ENCODE results near the gene PAX6. TPM values are rescaled to one million over a fixed set of nuclear protein-coding genes. Genes with fewer than 3 reads are reported as not detected.

PAX6 gene
- total RNA-seq, 1 experiment from 2014 or later: 0.49 TPM

- no peaks in the 10 kb centered on the region for H3K9me3 ChIP-seq (ENCODE audit: control insufficient read depth, insufficient read depth, low read depth, low read length)
- POLR2A ChIA-PET: no interaction called here
- no peak overlapping the region for H3K27ac ChIP-seq (ENCODE audit: low read length)
- ATAC-seq: no peak
- in situ Hi-C loops (cut with HindIII; ENCODE audit: low pct_unique_long_range_greater_than_20kb, low sequenced_read_pairs) (no loop called here), intact Hi-C loops (cut with micrococcal nuclease; ENCODE audit: unreplicated experiment) (no loop called here)
- DNase-seq (ENCODE audit: low read depth, low spot score): no peak
- H3K36me3 ChIP-seq (ENCODE audit: control insufficient read depth, insufficient read depth, low read length): no peaks in the 10 kb centered on the region
- BruUV-seq (replicated peaks): no TSS peak
- no peak overlapping the region for H3K4me3 ChIP-seq (ENCODE audit: low read depth in 2 of 2, low read length in 2 of 2)
- H3K27me3 ChIP-seq (ENCODE audit: control insufficient read depth, insufficient read depth, low read length): peaks cover 3% of the 10 kb centered on the region; the same call in 1 of the 2 replicates
- no peaks in the 10 kb centered on the region for H3K4me1 ChIP-seq (ENCODE audit: control insufficient read depth, insufficient read depth, low read length)
- CTCF ChIA-PET: no interaction called here
- TF ChIP-seq REST (IDR thresholded peaks at IDR 0.05; ENCODE audit: insufficient read depth in 1 of 2, low read depth in 2 of 2, low read length in 1 of 2) (no peak), TCF7L2 (IDR thresholded peaks at IDR 0.05; ENCODE audit: low read depth, low read length) (no peak), CTCF (IDR thresholded peaks at IDR 0.05) (no peak), POLR2AphosphoS5 (IDR thresholded peaks at IDR 0.05; ENCODE audit: low read depth, low read length) (no peak), SIN3A (IDR thresholded peaks at IDR 0.05; ENCODE audit: borderline replicate concordance, insufficient read depth, low read depth, low read length) (no peak)
Observed at GRCh38 chr11:31795706-31796498, 15.2 kb downstream of the PAX6 start.

- intact Hi-C loops (cut with micrococcal nuclease; ENCODE audit: unreplicated experiment): no loop called here
- Histone ChIP-seq H3K27ac (ENCODE audit: low read length) (no peak overlapping the region), H3K36me3 (ENCODE audit: control insufficient read depth, insufficient read depth, low read length) (no peaks in the 10 kb centered on the region), H3K27me3 (ENCODE audit: control insufficient read depth, insufficient read depth, low read length) (no peaks in the 10 kb centered on the region; the same call in 1 of the 2 replicates), H3K9me3 (ENCODE audit: control insufficient read depth, insufficient read depth, low read depth, low read length) (no peaks in the 10 kb centered on the region), H3K4me3 (ENCODE audit: low read depth in 2 of 2, low read length in 2 of 2) (no peak overlapping the region), H3K4me1 (ENCODE audit: control insufficient read depth, insufficient read depth, low read length) (no peaks in the 10 kb centered on the region)
- CTCF ChIA-PET: no interaction called here
- no peak for TF ChIP-seq CTCF (IDR thresholded peaks at IDR 0.05)
- in situ Hi-C loops (cut with HindIII; ENCODE audit: low pct_unique_long_range_greater_than_20kb, low sequenced_read_pairs): no loop called here
- BruUV-seq (replicated peaks): no TSS peak
- no peak for DNase-seq (ENCODE audit: low read depth, low spot score)
- no peak for ATAC-seq
- POLR2A ChIA-PET: no interaction called here
Observed at GRCh38 chr11:31794548-31794947, 16.6 kb downstream of the PAX6 start.
